Fibroblast of the aortic adventitia (primary cell): Measurements from ENCODE around the gene FEV. TPM values are rescaled to one million over a fixed set of nuclear protein-coding genes. Genes with fewer than 3 reads are reported as not detected.
A peak's percentile ranks its signal among the peaks of the same experiment; 100 is the strongest.

Source experiments
- DNase-seq: peaks from one replicate; pipeline ENCODE4 v3.0.0-alpha.2; 2010; ENCODE audit warnings: low read depth
- H3K4me3 ChIP-seq: 2 replicates; pipeline ENCODE4 v1.5.1; 2011; ENCODE audit warnings: low read depth, mild to moderate bottlenecking, control low read depth, low read length, moderate library complexity
- CTCF ChIP-seq: IDR thresholded peaks from 2 replicates; pipeline ENCODE4 v1.5.1; 2011; ENCODE audit warnings: mild to moderate bottlenecking, low read length, control low read depth, inconsistent platforms; ENCODE audit not compliant: insufficient read depth
- total RNA-seq: library from RNA; depleted of rRNA; stranded (reverse); fragments of >200 nt; gene quantifications from 2 replicates; pipeline ENCODE4 v1.2.3, GENCODE V29; 2012; ENCODE audit warnings: low replicate concordance

FEV gene
- total RNA-seq, 1 donor = not detected

GRCh38 chr2:218993345-218994315 is 8.6 kb upstream of the FEV start, which contains the start of gene CRYBA2:
TSS of gene CRYBA2 (minus strand) at chr2:218993422. CDS start at chr2:218993176, 246 bp downstream.
- no peak for TF ChIP-seq CTCF
- H3K4me3 ChIP-seq = peak within 1 kb of the TSS; percentile 44
- no peak for DNase-seq

- no peak for TF ChIP-seq CTCF
- H3K4me3 ChIP-seq = no peak overlapping the region
- DNase-seq = no peak
These were observed 7.8 kb upstream of the FEV start for GRCh38 chr2:218992703-218993344.

GRCh38 chr2:218992196-218992595 is 7.2 kb upstream of the FEV start:
- H3K4me3 ChIP-seq = no peak overlapping the region
- no peak for DNase-seq
- no peak for TF ChIP-seq CTCF

GRCh38 chr2:218991674-218992168 is 6.7 kb upstream of the FEV start:
- DNase-seq = peak; percentile 37
- no peak for TF ChIP-seq CTCF
- H3K4me3 ChIP-seq = no peak overlapping the region

- no peak for DNase-seq
- no peak for TF ChIP-seq CTCF
- no peak overlapping the region for H3K4me3 ChIP-seq
These were observed 5.6 kb upstream of the FEV start for GRCh38 chr2:218990612-218991011.

- H3K4me3 ChIP-seq = no peak overlapping the region
- no peak for TF ChIP-seq CTCF
- no peak for DNase-seq
These were observed 5.1 kb upstream of the FEV start for GRCh38 chr2:218990052-218990451.
